SIG-M5 treated with dmso at 0.1 percent for 504 hours (cell line): Measurements from ENCODE around the gene TBXAS1.

Experiments
- DNase-seq: peaks from one replicate; lab custom pipeline; 2025; ENCODE audit not compliant: unreplicated experiment; lab: John Stamatoyannopoulos, UW

Gene TBXAS1

GRCh38 chr7:139942636-139943035 lies 113.6 kb downstream of the TBXAS1 start:
- no peak for DNase-seq

- DNase-seq: no peak
Measured at GRCh38 chr7:139943401-139943800, 114.3 kb downstream of the TBXAS1 start.

- DNase-seq: no peak
Measured at GRCh38 chr7:139944248-139944647, 115.2 kb downstream of the TBXAS1 start.

GRCh38 chr7:139946533-139946932 lies 117.5 kb downstream of the TBXAS1 start:
- DNase-seq: no peak

GRCh38 chr7:139947021-139947420 lies 118.0 kb downstream of the TBXAS1 start:
- no peak for DNase-seq

- DNase-seq: no peak
Measured at GRCh38 chr7:139948167-139948566, 119.1 kb downstream of the TBXAS1 start.

GRCh38 chr7:139948587-139949335 lies 119.7 kb downstream of the TBXAS1 start:
- DNase-seq: no peak

- DNase-seq: no peak
Measured at GRCh38 chr7:139949629-139950028, 120.6 kb downstream of the TBXAS1 start.

GRCh38 chr7:139950881-139951525 lies 121.9 kb downstream of the TBXAS1 start:
- no peak for DNase-seq

- DNase-seq: no peak
Measured at GRCh38 chr7:139953229-139953628, 124.2 kb downstream of the TBXAS1 start.

GRCh38 chr7:139955109-139955820 lies 126.2 kb downstream of the TBXAS1 start:
- no peak for DNase-seq

GRCh38 chr7:139958599-139959284 lies 129.7 kb downstream of the TBXAS1 start:
- no peak for DNase-seq

- no peak for DNase-seq
Measured at GRCh38 chr7:139959285-139959628, 130.2 kb downstream of the TBXAS1 start.

- no peak for DNase-seq
Measured at GRCh38 chr7:139959718-139960117, 130.7 kb downstream of the TBXAS1 start.

GRCh38 chr7:139960157-139960556 lies 131.1 kb downstream of the TBXAS1 start:
- no peak for DNase-seq

GRCh38 chr7:139965942-139966628 lies 137.0 kb downstream of the TBXAS1 start:
- DNase-seq: no peak

- DNase-seq: no peak
Measured at GRCh38 chr7:139966949-139967348, 137.9 kb downstream of the TBXAS1 start.

GRCh38 chr7:139968931-139969330 lies 139.9 kb downstream of the TBXAS1 start:
- no peak for DNase-seq

GRCh38 chr7:139972029-139972428 lies 143.0 kb downstream of the TBXAS1 start:
- no peak for DNase-seq

- DNase-seq: no peak
Measured at GRCh38 chr7:139973101-139974050, 144.3 kb downstream of the TBXAS1 start.
